ENCODE results near the gene CISTR.

- TF ChIP-seq, protein P1, sequence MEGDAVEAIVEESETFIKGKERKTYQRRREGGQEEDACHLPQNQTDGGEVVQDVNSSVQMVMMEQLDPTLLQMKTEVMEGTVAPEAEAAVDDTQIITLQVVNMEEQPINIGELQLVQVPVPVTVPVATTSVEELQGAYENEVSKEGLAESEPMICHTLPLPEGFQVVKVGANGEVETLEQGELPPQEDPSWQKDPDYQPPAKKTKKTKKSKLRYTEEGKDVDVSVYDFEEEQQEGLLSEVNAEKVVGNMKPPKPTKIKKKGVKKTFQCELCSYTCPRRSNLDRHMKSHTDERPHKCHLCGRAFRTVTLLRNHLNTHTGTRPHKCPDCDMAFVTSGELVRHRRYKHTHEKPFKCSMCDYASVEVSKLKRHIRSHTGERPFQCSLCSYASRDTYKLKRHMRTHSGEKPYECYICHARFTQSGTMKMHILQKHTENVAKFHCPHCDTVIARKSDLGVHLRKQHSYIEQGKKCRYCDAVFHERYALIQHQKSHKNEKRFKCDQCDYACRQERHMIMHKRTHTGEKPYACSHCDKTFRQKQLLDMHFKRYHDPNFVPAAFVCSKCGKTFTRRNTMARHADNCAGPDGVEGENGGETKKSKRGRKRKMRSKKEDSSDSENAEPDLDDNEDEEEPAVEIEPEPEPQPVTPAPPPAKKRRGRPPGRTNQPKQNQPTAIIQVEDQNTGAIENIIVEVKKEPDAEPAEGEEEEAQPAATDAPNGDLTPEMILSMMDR (conservative IDR thresholded peaks at IDR 0.05; ENCODE audit: low read depth, low read length) = no peak
- TF ChIP-seq EZH2 (IDR thresholded peaks at IDR 0.05; ENCODE audit: borderline replicate concordance, low read depth, low read length, poor library complexity, severe bottlenecking) = no peak
These were observed 24.3 kb downstream of the CISTR start, which contains the start of gene CALCOCO1 for GRCh38 chr12:53727310-53728041.

Data from A673 (cell line).